Measurements from ENCODE around the gene ALPL.

DNA sequence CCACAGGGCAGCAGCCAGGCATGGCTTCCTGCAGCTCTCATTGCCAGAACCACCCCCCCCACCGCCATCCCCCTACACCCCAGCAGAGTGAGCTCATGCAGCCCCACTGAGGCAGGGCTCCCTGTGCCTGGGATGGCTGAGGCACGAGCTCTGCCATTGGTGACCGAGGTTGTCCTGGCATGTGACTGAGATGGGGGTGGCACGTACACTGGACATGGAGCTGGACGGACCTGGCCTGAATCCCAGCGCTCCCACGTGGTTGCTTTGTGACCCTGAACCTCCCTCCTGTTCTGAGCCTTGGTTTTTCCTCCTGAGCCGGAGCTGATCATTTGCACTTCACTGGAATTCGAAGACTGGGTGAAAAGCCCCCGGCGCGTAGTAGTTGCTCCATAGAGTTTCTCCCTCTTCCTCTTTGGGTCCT is 28.3 kb downstream of the ALPL start:
- no peak for TF ChIP-seq POLR2A (IDR thresholded peaks at IDR 0.05)
- TF ChIP-seq, protein P1, sequence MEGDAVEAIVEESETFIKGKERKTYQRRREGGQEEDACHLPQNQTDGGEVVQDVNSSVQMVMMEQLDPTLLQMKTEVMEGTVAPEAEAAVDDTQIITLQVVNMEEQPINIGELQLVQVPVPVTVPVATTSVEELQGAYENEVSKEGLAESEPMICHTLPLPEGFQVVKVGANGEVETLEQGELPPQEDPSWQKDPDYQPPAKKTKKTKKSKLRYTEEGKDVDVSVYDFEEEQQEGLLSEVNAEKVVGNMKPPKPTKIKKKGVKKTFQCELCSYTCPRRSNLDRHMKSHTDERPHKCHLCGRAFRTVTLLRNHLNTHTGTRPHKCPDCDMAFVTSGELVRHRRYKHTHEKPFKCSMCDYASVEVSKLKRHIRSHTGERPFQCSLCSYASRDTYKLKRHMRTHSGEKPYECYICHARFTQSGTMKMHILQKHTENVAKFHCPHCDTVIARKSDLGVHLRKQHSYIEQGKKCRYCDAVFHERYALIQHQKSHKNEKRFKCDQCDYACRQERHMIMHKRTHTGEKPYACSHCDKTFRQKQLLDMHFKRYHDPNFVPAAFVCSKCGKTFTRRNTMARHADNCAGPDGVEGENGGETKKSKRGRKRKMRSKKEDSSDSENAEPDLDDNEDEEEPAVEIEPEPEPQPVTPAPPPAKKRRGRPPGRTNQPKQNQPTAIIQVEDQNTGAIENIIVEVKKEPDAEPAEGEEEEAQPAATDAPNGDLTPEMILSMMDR (IDR thresholded peaks at IDR 0.05), result no peak

Measured in uterus (tissue), 2 donors.